Hepatocyte (in vitro differentiated cells): ENCODE data around the gene EEFSEC.

ENCODE experiments used
- EZH2 ChIP-seq: fragments of 200-600 bp; sonication (generic); IDR thresholded peaks from 2 replicates; pipeline ENCODE4 v1.6.1; 2016; ENCODE audit warnings: antibody characterized with exemption, mild to moderate bottlenecking, borderline replicate concordance
- EZH2phosphoT487 ChIP-seq: fragments of 200-600 bp; sonication (generic); IDR thresholded peaks from one replicate; pipeline ENCODE4 v1.6.1; 2018; ENCODE audit warnings: antibody characterized with exemption, mild to moderate bottlenecking, low read depth, moderate library complexity; ENCODE audit not compliant: unreplicated experiment, severe bottlenecking
- TF ChIP-seq, protein P1 (sequence below): fragments of 200-600 bp; sonication (generic); IDR thresholded peaks from 2 replicates; pipeline ENCODE4 v1.5.1; 2016; ENCODE audit warnings: antibody characterized with exemption, mild to moderate bottlenecking; ENCODE audit not compliant: poor library complexity

DNA sequence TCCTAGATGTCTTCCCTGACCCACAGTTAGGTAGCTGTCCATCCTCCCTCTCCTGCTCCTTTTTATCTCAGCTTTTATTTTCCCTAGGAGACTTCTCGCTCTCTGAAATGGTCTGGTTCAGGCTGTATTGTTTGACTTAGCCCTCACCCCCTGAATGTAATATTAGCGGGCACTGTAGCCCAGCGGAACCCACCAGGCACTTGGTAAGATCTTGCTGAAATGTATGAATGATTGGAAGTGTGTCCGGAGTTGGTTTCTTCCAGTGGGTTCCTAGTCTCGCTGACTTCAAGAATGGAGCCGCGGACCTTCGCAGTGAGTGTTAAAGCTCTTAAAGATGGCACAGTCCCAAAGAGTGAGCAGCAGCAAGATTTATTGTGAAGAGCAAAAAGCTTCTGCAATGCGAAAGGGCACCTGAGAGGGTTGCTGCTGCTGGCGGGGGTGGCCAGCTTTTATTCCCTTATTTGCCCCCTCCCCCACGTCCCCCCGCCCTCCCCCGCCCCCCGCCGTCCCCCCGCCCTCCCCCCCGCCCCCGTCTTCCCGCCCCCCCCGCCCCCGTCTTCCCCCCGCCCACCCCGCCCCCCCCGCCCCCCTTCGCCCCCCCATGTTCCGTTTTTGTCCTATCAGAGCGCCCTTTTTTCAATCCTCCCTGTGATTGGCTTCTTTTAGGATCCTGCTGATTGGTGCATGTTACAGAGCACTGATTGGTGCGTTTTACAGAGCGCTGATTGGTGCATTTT, 694 bp upstream of the EEFSEC start:
- TF ChIP-seq, protein P1, sequence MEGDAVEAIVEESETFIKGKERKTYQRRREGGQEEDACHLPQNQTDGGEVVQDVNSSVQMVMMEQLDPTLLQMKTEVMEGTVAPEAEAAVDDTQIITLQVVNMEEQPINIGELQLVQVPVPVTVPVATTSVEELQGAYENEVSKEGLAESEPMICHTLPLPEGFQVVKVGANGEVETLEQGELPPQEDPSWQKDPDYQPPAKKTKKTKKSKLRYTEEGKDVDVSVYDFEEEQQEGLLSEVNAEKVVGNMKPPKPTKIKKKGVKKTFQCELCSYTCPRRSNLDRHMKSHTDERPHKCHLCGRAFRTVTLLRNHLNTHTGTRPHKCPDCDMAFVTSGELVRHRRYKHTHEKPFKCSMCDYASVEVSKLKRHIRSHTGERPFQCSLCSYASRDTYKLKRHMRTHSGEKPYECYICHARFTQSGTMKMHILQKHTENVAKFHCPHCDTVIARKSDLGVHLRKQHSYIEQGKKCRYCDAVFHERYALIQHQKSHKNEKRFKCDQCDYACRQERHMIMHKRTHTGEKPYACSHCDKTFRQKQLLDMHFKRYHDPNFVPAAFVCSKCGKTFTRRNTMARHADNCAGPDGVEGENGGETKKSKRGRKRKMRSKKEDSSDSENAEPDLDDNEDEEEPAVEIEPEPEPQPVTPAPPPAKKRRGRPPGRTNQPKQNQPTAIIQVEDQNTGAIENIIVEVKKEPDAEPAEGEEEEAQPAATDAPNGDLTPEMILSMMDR: no peak
- no peak for TF ChIP-seq EZH2phosphoT487
- no peak for TF ChIP-seq EZH2
